ENCODE results near the gene GPR3. TPM values are rescaled to one million over a fixed set of nuclear protein-coding genes. Genes with fewer than 3 reads are reported as not detected.

GPR3 gene
- total RNA-seq, 3 donors from 2014 or later, result 0.14 TPM; not detected in 2

DNA sequence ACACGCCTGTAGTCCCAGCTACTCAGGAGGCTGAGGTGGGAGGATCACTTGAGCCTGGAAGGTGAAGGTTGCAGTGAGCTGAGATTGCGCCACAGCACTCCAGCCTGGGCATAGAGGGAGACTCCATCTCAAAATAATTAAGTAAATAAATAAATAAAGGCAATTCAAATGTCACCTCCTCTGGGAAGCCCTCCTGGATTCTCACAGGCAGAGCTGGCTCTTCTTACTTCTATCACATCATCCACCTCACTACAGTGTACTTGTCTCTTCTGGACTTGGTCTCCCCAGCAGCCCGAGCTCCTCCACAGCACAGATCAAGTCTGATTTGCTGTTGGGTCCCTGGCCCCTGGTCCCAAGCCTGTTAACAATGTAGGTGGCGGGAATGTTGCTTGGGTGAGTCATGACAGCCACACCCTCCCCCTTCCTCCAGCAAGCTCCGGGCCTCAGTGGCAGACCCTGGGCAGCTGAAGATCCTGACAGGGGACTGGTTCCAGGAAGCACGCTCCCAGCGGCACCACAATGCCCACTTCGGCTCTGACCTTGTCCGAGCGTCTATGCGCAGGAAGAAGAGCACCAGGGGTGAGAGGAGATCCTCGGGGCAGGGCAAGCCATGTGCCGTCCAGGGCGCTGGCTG is 45.3 kb upstream of the GPR3 start:
- TF ChIP-seq, protein P1, sequence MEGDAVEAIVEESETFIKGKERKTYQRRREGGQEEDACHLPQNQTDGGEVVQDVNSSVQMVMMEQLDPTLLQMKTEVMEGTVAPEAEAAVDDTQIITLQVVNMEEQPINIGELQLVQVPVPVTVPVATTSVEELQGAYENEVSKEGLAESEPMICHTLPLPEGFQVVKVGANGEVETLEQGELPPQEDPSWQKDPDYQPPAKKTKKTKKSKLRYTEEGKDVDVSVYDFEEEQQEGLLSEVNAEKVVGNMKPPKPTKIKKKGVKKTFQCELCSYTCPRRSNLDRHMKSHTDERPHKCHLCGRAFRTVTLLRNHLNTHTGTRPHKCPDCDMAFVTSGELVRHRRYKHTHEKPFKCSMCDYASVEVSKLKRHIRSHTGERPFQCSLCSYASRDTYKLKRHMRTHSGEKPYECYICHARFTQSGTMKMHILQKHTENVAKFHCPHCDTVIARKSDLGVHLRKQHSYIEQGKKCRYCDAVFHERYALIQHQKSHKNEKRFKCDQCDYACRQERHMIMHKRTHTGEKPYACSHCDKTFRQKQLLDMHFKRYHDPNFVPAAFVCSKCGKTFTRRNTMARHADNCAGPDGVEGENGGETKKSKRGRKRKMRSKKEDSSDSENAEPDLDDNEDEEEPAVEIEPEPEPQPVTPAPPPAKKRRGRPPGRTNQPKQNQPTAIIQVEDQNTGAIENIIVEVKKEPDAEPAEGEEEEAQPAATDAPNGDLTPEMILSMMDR (IDR thresholded peaks at IDR 0.05), result no peak
- intact Hi-C loops (cut with DNase I, micrococcal nuclease), result no loop called here
- H3K4me1 ChIP-seq (ENCODE audit: low read depth), result peaks cover 27% of the 10 kb centered on the region

DNA sequence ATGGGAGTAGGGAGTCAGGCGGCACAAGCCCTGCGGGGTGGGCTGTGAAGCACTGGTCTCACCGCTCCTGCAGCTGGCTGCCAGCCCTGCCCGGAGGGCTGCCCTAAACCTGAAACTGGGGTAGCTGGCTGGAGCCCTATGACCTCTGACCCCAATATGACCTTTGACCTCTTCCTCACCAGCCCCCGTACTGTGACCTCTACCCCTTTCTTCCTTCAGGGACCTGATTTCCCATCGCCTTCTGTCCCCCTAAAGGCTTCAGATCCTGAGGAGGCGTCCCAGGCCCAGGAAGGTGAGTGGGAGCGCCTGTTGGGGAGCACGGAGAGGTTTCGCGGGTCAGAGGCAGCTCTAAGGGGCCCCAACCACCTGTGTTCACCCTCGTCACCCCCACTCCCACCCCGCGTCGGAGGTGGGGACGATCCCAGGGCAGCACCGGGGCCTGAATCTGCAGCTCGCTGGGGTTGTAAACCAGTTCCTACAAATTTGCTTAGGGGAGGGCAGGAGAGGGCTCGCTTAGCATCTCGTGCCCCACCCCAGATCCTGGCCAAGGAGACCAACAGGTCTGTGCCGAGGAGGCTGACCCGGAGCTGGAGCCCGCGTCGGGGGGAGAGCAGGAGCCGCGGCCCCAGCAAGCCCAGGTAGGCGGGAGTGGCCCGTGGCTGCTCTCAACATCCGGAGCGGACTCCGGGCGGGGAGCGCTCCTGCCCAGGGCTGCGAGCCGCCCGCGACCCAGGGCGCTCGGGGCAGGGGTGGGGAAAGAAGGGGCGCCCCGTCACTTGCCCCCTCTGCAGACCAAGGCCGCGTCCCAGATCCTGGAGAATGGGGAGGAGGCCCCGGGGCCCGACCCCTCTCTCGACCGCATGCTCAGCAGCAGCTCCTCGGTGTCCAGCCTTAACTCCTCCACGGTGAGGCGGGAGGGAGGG is 43.3 kb upstream of the GPR3 start:
- H3K36me3 ChIP-seq (ENCODE audit: low read depth), result no peaks in the 10 kb centered on the region
- intact Hi-C loops (cut with DNase I, micrococcal nuclease), result no loop called here
- DNase-seq, result peak; percentile 73 to 83 (median 81)
- H3K4me1 ChIP-seq (ENCODE audit: low read depth), result peaks cover 27% of the 10 kb centered on the region
- no peak overlapping the region for H3K4me3 ChIP-seq
- peak; percentile 88 for ATAC-seq
- H3K9me3 ChIP-seq, result no peaks in the 10 kb centered on the region
- TF ChIP-seq, protein P1 (IDR thresholded peaks at IDR 0.05), result no peak

More for the DNA sequence above, 45.3 kb upstream of the GPR3 start:
- no peak overlapping the region for H3K4me3 ChIP-seq
- no peaks in the 10 kb centered on the region for H3K36me3 ChIP-seq (ENCODE audit: low read depth)
- DNase-seq (peak in 1 of 3 donors; percentile 50), ATAC-seq (no peak)
- H3K9me3 ChIP-seq, result no peaks in the 10 kb centered on the region

DNA sequence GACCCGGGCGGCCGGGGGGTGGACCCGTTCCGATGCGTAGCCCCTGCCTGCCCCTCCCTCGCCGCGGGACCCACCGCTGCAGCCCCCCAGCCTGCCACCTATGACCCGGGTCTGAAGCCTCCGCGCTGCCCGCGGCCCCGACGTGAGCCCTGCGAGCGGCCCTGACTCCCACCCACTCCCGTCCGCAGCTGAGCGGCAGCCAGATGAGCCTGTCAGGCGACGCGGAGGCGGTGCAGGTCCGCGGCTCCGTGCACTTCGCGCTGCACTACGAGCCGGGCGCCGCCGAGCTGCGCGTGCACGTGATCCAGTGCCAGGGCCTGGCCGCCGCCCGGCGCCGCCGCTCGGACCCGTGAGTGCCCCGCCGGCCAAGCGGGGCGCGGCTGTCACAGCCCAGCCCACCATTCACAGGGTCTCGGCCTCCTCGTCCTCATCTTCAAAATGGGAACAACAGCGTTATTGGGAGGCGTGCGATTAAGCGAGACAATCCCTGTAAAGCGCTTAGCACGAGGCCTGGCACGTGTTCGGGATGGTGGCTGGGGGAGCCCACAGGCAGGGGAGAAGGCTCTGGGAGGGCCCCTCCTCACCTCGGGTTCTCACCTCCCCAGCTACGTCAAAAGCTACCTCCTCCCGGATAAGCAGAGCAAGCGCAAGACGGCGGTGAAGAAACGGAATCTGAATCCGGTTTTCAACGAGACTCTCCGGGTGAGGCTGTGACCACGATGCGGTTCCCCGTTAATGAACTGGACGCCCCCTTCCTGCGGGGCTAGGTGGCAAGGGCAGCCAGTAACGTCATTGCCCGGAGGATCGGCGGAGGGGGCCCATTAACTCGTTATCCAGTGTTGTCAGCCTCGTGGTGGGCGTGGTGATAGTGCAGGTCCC is 42.4 kb upstream of the GPR3 start:
- intact Hi-C loops (cut with DNase I, micrococcal nuclease), result no loop called here
- Histone ChIP-seq H3K9me3 (no peaks in the 10 kb centered on the region), H3K4me3 (no peak overlapping the region), H3K4me1 (ENCODE audit: low read depth) (peaks cover 27% of the 10 kb centered on the region), H3K36me3 (ENCODE audit: low read depth) (no peaks in the 10 kb centered on the region)
- ATAC-seq, result peak; percentile 87
- peak; percentile 68 to 84 (median 81) for DNase-seq
- TF ChIP-seq, protein P1 (IDR thresholded peaks at IDR 0.05), result no peak

DNA sequence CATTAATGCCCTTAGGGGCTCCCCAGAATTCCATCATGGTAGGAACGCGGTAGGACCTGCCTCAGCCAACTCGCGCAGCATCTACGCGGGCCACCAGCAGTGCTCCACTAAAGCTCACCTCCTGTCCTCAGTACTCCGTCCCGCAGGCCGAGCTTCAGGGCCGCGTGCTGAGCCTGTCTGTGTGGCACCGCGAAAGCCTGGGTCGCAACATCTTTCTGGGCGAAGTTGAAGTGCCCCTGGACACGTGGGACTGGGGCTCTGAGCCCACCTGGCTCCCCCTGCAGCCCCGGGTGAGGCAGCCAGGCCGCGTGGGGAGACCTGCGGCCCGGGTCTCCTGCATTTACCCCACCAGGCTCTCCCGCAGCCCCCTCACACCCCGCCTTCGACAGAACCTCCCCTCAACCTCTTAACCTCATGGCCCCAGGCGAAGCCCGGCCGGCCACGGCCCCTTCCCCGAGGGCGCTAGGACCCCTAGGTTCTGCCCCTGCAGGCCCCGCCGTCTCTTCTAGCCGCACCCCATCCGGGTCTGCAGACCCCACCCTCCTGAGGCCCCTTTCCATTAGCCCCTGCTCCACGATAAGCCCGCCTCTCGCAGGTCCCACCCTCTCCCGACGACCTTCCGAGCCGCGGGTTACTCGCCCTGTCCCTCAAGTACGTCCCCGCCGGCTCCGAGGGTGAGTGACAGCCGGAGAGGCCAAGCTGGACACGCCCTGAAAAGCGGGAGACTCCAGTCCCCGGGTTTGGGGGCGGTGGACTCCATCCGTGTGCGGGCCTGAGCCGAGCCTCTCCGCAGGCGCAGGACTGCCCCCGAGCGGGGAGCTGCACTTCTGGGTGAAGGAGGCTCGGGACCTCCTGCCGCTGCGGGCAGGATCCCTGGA is 41.5 kb upstream of the GPR3 start:
- Histone ChIP-seq H3K9me3 (no peaks in the 10 kb centered on the region), H3K4me3 (no peak overlapping the region), H3K36me3 (ENCODE audit: low read depth) (no peaks in the 10 kb centered on the region), H3K4me1 (ENCODE audit: low read depth) (peaks cover 27% of the 10 kb centered on the region)
- ATAC-seq, result peak; percentile 14
- DNase-seq, result peak in 2 of 3 donors; percentile 64 to 71
- intact Hi-C loops (cut with DNase I, micrococcal nuclease), result no loop called here
- TF ChIP-seq, protein P1 (IDR thresholded peaks at IDR 0.05), result no peak

Data from mucosa of descending colon (tissue), 3 donors.